OCI-LY1 (cell line): Measurements from ENCODE around the gene PTCHD1.

ENCODE experiments used
- CTCF ChIP-seq: fragments of 200-600 bp; sonication (generic), shearing (Covaris generic); IDR thresholded peaks from 2 replicates; pipeline ENCODE4 v1.5.1; 2017; ENCODE audit warnings: mild to moderate bottlenecking, antibody characterized with exemption, low read length, moderate library complexity, mixed read lengths
- EZH2 ChIP-seq: fragments of 200-600 bp; sonication (generic), shearing (Covaris generic); IDR thresholded peaks from 2 replicates; pipeline ENCODE4 v1.8.0; 2017; ENCODE audit warnings: borderline replicate concordance, mixed run types, mild to moderate bottlenecking, antibody characterized with exemption, low read length, moderate library complexity, mixed read lengths

- TF ChIP-seq CTCF (no peak), EZH2 (no peak)
Observed at GRCh38 chrX:23396263-23396662, 61.6 kb downstream of the PTCHD1 start.
